NCI-H1048 (cell line): Measurements from ENCODE around the gene RBM46.
"Not testable (repeated sequence)": the region's sequence is repeated elsewhere in the genome, so short reads cannot be mapped to it uniquely, and the experiment has no call there.

Experiments used
- DNase-seq: peaks from one replicate; lab custom pipeline; 2025; lab: John Stamatoyannopoulos, UW

The RBM46 gene

DNA sequence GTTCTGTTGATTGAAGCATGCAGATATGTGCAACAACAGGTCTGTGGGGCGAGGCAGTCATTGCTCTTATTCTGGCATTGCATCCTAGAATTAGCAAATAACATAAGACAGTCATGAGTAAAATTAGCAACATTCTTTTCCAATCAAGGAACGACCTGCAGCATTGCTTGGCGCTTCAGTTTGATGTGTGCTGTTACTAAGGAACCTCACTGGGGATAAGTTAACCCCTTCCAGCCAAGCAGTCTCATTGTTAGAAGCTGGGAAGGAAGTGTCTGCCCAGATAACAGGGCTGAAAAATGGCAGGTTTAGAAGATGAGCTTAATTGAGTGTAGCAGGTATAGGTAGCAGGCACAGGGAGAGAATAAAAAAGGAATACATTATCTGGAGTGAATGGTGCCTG is 55.4 kb downstream of the RBM46 start:
- DNase-seq: no peak

DNA sequence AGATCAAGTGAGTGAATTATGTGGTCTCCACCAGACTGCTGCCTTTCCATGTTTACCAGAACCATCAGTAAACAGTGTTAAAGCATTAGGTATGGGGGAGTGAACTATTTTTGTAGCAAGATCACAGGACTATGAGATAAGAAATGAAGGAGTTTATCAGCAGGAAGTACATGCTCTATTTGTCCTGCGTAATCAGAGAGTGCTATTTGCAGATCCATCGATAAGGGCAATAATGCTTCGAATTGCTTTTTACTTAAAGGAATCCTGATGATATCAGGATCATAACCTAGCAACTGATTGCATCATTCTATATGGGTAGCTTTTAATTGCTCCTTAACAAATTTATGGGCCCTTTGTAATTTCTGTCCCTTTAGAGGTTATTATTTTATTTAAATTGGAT is 57.1 kb downstream of the RBM46 start:
- no peak for DNase-seq

- no peak for DNase-seq
Observed at GRCh38 chr4:154838694-154839093, 57.6 kb downstream of the RBM46 start.

- DNase-seq: no peak
Observed at GRCh38 chr4:154854362-154854761, 73.3 kb downstream of the RBM46 start.

GRCh38 chr4:154858166-154858565 is 77.1 kb downstream of the RBM46 start:
- no peak for DNase-seq

- DNase-seq: no peak
Observed at GRCh38 chr4:154868414-154869194, 87.5 kb downstream of the RBM46 start.

GRCh38 chr4:154869301-154869700 is 88.2 kb downstream of the RBM46 start:
- no peak for DNase-seq

DNA sequence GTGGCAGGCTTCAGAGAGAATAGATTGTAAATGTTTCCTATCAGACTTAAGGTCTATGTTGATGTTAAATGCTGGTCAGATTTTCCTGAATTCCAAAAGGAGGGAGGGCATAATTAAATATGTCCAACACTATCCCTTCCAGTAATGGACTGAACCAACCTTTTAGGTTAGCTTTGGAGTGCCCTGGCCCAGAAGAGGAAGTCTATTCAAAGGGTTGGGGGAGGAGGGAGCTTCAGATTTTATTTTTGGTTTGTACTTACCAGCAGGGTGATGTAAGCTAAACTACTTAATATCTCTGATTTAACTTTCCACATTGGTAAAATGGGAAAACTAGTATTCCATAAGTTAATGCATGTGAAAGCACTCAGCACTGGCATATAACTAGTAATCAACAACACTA is 91.1 kb downstream of the RBM46 start:
- DNase-seq: no peak

- not testable (repeated sequence) for DNase-seq
Observed at GRCh38 chr4:154874049-154874448, 93.0 kb downstream of the RBM46 start.

GRCh38 chr4:154877110-154877760 is 96.2 kb downstream of the RBM46 start:
- no peak for DNase-seq
